WI38 (cell line): ENCODE measurements around the gene MFRP.

ENCODE experiments used
- H3K4me3 ChIP-seq: 2 replicates; pipeline ENCODE4 v1.5.1; 2011; ENCODE audit warnings: low read depth, mild to moderate bottlenecking, control low read depth, low read length
- CTCF ChIP-seq: IDR thresholded peaks from 2 replicates; pipeline ENCODE4 v1.5.1; 2012; ENCODE audit warnings: low read depth, mild to moderate bottlenecking, control low read depth, low read length

MFRP gene

GRCh38 chr11:119300198-119300964, 46.1 kb downstream of the MFRP start:
- no peak overlapping the region for H3K4me3 ChIP-seq
- TF ChIP-seq CTCF = no peak

GRCh38 chr11:119299416-119299815, 47.1 kb downstream of the MFRP start:
- TF ChIP-seq CTCF = no peak
- H3K4me3 ChIP-seq = no peak overlapping the region

GRCh38 chr11:119298726-119299125, 47.8 kb downstream of the MFRP start:
- H3K4me3 ChIP-seq = no peak overlapping the region
- no peak for TF ChIP-seq CTCF

GRCh38 chr11:119297938-119298337, 48.6 kb downstream of the MFRP start:
- H3K4me3 ChIP-seq = no peak overlapping the region
- no peak for TF ChIP-seq CTCF

- TF ChIP-seq CTCF = no peak
- no peak overlapping the region for H3K4me3 ChIP-seq
Measured at GRCh38 chr11:119295178-119295577, 51.3 kb downstream of the MFRP start.

- no peak overlapping the region for H3K4me3 ChIP-seq
- no peak for TF ChIP-seq CTCF
Measured at GRCh38 chr11:119293461-119293860, 53.0 kb downstream of the MFRP start.

- H3K4me3 ChIP-seq = no peak overlapping the region
- TF ChIP-seq CTCF = no peak
Measured at GRCh38 chr11:119290894-119291497, 55.5 kb downstream of the MFRP start.
